ENCODE results near the gene PGAM4. TPM values are rescaled to one million over a fixed set of nuclear protein-coding genes. Genes with fewer than 3 reads are reported as not detected.
A peak's percentile ranks its signal among the peaks of the same experiment; 100 is the strongest.

PGAM4 gene
- total RNA-seq, 4 donors from 2014 or later, result not detected

- Histone ChIP-seq H3K36me3 (no peaks in the 10 kb centered on the region), H3K9me3 (no peaks in the 10 kb centered on the region), H3K27ac (no peak overlapping the region), H3K4me3 (no peak overlapping the region), H3K4me1 (no peaks in the 10 kb centered on the region), H3K27me3 (no peaks in the 10 kb centered on the region)
- in situ Hi-C loops (cut with MboI; ENCODE audit: low pct_ligation_motif_present in 1 of 4, low pct_unique_long_range_greater_than_20kb in 1 of 4, low sequenced_read_pairs in 3 of 4) (no loop called here), intact Hi-C loops (cut with DNase I; ENCODE audit: low total_unique reads) (no loop called here)
- WGBS, 2 donors (ENCODE audit: low coverage in 1 of 2), result 80% methylated on average over 13 of the region's 13 CpGs; no CpG with 5 or more reads in 1 of the 2 donors
- TF ChIP-seq CTCF (IDR thresholded peaks at IDR 0.05) (no peak), EP300 (IDR thresholded peaks at IDR 0.05; ENCODE audit: low read depth) (no peak), POLR2AphosphoS5 (IDR thresholded peaks at IDR 0.05) (no peak), POLR2A (IDR thresholded peaks at IDR 0.05) (no peak)
- no peak for DNase-seq
Measured at GRCh38 chrX:77962068-77962902, 7.2 kb downstream of the PGAM4 start.

DNA sequence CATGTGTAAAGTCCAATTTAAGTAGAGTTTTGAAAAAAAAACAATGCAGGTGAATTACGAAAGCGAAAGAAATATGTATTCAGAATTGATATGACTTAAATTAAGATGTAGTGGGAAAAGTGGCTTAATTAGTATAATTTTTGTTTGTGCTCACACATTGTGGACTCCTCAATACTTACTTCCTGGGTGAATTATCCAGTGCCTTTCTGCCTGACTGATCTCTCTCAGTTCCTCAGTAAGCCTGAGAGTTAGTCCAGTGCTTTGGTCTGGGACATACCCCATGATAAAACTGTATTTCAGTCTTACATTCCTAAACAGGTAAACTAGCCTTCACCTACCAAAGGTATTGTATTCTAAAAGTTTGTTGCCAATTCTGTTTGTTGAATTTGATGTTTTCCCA is 8.4 kb downstream of the PGAM4 start:
- no peaks in the 10 kb centered on the region for H3K4me1 ChIP-seq
- no peaks in the 10 kb centered on the region for H3K36me3 ChIP-seq
- no peak for DNase-seq
- in situ Hi-C loops (cut with MboI; ENCODE audit: low pct_ligation_motif_present in 1 of 4, low pct_unique_long_range_greater_than_20kb in 1 of 4, low sequenced_read_pairs in 3 of 4), result no loop called here
- 60 to 76% methylated on average over 1 to 2 of the region's 2 CpGs for WGBS, 2 donors (ENCODE audit: low coverage in 1 of 2)
- intact Hi-C loops (cut with DNase I; ENCODE audit: low total_unique reads), result no loop called here
- TF ChIP-seq POLR2AphosphoS5 (IDR thresholded peaks at IDR 0.05) (no peak), POLR2A (IDR thresholded peaks at IDR 0.05) (no peak), CTCF (IDR thresholded peaks at IDR 0.05) (no peak), EP300 (IDR thresholded peaks at IDR 0.05; ENCODE audit: low read depth) (no peak)
- H3K27me3 ChIP-seq, result no peaks in the 10 kb centered on the region
- no peak overlapping the region for H3K4me3 ChIP-seq
- no peak overlapping the region for H3K27ac ChIP-seq
- no peaks in the 10 kb centered on the region for H3K9me3 ChIP-seq

- no peak overlapping the region for H3K27ac ChIP-seq
- no peaks in the 10 kb centered on the region for H3K36me3 ChIP-seq
- H3K4me3 ChIP-seq, result no peak overlapping the region
- H3K9me3 ChIP-seq, result no peaks in the 10 kb centered on the region
- DNase-seq, result no peak
- intact Hi-C loops (cut with DNase I; ENCODE audit: low total_unique reads) (no loop called here), in situ Hi-C loops (cut with MboI; ENCODE audit: low pct_ligation_motif_present in 1 of 4, low pct_unique_long_range_greater_than_20kb in 1 of 4, low sequenced_read_pairs in 3 of 4) (no loop called here)
- TF ChIP-seq POLR2A (IDR thresholded peaks at IDR 0.05) (no peak), CTCF (IDR thresholded peaks at IDR 0.05) (no peak), EP300 (IDR thresholded peaks at IDR 0.05; ENCODE audit: low read depth) (no peak), POLR2AphosphoS5 (IDR thresholded peaks at IDR 0.05) (no peak)
- 11 to 26% methylated on average over 1 of the region's 1 CpG for WGBS, 2 donors (ENCODE audit: low coverage in 1 of 2)
- H3K4me1 ChIP-seq, result no peaks in the 10 kb centered on the region
- H3K27me3 ChIP-seq, result no peaks in the 10 kb centered on the region
Measured at GRCh38 chrX:77960567-77960966, 8.9 kb downstream of the PGAM4 start.

DNA sequence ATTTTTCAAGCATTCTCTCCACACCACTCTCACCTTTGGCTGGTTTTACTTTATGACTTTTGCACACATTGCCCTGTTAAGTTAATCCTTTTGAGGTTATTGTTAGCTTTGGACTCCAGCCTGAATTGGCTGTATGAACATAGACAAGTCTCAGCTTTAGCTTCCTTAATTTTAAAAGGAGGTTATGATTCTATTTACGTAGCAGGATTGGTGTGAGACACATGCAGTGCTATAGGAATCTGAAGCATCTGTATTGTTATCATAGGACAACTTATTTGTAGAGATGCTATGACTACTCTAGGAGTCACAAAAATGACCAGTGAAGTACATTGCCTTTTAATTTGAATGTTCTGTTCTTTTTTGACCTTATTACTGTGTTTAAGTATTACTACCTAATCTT is 15.7 kb downstream of the PGAM4 start:
- no peaks in the 10 kb centered on the region for H3K36me3 ChIP-seq
- WGBS, 2 donors (ENCODE audit: low coverage in 1 of 2), result 41% methylated on average over 1 of the region's 1 CpG; no CpG with 5 or more reads in 1 of the 2 donors
- no peak for DNase-seq
- H3K9me3 ChIP-seq, result no peaks in the 10 kb centered on the region
- in situ Hi-C loops (cut with MboI; ENCODE audit: low pct_ligation_motif_present in 1 of 4, low pct_unique_long_range_greater_than_20kb in 1 of 4, low sequenced_read_pairs in 3 of 4) (no loop called here), intact Hi-C loops (cut with DNase I; ENCODE audit: low total_unique reads) (no loop called here)
- H3K4me1 ChIP-seq, result peaks cover 0 to 9% (median 0%) of the 10 kb centered on the region in 4 donors
- TF ChIP-seq EP300 (IDR thresholded peaks at IDR 0.05; ENCODE audit: low read depth), result no peak
- TF ChIP-seq POLR2A (IDR thresholded peaks at IDR 0.05), result no peak
- no peak for TF ChIP-seq CTCF (IDR thresholded peaks at IDR 0.05)
- TF ChIP-seq POLR2AphosphoS5 (IDR thresholded peaks at IDR 0.05), result no peak
- no peak overlapping the region for H3K4me3 ChIP-seq
- H3K27ac ChIP-seq, result peak overlapping the region in 2 of 4 donors; percentile 22 to 39
- no peaks in the 10 kb centered on the region for H3K27me3 ChIP-seq

Data from transverse colon (tissue), 4 donors.